Measurements from ENCODE around the gene FRMPD1. TPM values are rescaled to one million over a fixed set of nuclear protein-coding genes. Genes with fewer than 3 reads are reported as not detected.
"Not testable (repeated sequence)": the region's sequence is repeated elsewhere in the genome, so short reads cannot be mapped to it uniquely, and the experiment has no call there.

Gene FRMPD1, protein sequence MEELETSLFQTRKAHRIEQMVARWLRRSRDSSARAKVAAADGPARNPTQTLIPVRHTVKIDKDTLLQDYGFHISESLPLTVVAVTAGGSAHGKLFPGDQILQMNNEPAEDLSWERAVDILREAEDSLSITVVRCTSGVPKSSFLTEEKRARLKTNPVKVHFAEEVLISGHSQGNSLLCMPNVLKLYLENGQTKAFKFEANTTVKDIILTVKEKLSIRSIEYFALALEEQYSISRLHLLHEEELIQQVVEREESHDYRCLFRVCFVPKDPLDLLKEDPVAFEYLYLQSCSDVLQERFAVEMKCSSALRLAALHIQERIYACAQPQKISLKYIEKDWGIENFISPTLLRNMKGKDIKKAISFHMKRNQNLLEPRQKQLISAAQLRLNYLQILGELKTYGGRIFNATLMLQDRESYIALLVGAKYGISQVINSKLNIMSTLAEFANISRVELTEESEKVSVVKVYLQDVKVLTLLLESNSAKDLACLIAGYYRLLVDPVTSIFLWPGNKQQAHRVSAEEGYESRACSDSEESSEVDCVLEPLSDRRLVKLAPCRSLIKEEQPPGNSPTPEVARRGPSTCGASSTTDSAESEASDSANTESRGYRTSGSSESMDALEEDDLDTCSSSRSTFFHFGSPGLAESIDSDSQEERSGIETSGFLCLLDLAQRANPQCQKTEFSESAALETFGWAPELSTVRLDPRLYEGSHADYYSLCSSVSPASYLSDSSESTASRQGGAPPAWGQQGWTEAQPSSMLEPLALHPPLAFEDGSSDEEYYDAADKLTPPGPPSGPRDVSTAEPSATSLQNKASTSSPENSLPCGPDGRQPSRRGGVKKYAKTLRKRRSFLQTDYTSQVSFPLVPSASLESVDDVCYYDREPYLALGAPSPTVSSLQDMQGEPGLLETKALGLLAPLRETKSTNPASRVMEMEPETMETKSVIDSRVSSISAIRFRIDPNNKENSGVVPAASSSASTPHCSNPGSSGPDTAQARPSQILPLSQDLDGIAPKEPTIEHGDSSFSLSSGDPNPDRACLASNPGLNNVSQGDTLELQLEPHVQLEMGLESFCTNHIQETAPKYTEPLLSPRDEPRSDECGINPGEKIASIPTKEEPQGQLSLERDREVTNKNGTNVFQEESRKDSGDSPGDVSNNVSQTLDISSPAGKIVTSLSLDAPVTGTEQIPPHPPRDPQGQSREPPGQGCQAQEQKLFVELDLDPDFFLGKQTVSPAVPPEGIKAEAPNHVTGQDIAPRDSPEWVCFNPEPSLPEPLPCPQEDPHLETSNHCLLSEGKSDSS (N-terminal part only)
- under 1 TPM in 1 of 4 donors, not detected in 3; 0.21 TPM for total RNA-seq

DNA sequence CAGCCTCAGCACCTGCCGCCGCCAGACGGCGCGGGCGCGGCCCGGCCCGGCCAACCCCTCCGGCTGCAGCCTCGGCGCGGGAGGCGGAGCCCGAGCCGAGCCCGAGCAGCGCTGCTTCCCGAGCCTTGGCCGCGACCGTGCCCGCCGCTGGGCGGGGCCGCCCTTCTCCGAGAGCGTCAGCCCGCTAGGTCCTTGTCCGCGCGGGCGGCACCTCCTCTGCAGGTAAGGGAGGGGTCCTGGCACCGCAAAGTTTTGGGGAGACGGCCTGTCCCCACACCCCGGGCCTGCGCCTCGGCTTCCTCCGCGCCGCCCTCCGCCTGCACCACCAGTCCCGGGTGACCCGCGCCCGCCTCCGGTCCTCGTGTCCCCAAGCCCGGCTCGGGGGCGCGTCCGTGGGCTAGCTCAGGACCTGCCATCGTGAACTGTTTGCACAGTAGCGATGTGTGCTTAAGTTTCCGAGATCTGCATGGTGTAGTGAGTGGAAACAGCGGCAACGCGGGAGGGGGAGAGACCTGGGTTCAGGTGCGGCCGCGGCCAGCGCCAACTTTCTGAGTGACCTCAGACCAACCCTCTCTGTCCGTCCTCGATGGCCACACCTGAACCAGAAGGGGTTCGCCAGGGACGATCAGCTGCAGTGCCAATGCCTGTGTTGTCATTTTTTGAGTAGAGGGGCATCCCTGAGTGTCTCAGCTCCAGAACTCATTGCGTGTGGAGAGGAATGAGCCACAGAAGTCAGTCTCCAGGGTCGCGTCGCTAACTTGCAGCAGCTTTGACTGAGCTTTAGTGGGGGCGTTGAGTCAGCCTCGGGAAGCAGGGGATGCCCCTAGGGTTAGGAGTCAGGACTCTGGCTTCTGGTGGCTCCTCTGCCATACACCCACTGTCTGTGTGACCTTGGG, at the start of gene FRMPD1:
FRMPD1 (plus strand) TSS at position 82 of the 896 bp plus-strand sequence. CDS start 41,688 bp downstream, outside the sequence.
- Histone ChIP-seq H3K27me3 (peaks cover 0 to 3% of the 10 kb centered on the region in 2 donors), H3K4me1 (peaks cover 4 to 7% of the 10 kb centered on the region in 2 donors), H3K4me3 (peak within 1 kb of the TSS; percentile 16 to 33), H3K27ac (no peak within 1 kb of the TSS), H3K36me3 (no peaks in the 10 kb centered on the region), H3K9me3 (no peaks in the 10 kb centered on the region)
- intact Hi-C loops (cut with DNase I; ENCODE audit: low total_unique reads): no loop called here
- peak in 1 of 2 donors; percentile 48 for DNase-seq
- TF ChIP-seq POLR2A (IDR thresholded peaks at IDR 0.05): no peak
- TF ChIP-seq, protein P1, sequence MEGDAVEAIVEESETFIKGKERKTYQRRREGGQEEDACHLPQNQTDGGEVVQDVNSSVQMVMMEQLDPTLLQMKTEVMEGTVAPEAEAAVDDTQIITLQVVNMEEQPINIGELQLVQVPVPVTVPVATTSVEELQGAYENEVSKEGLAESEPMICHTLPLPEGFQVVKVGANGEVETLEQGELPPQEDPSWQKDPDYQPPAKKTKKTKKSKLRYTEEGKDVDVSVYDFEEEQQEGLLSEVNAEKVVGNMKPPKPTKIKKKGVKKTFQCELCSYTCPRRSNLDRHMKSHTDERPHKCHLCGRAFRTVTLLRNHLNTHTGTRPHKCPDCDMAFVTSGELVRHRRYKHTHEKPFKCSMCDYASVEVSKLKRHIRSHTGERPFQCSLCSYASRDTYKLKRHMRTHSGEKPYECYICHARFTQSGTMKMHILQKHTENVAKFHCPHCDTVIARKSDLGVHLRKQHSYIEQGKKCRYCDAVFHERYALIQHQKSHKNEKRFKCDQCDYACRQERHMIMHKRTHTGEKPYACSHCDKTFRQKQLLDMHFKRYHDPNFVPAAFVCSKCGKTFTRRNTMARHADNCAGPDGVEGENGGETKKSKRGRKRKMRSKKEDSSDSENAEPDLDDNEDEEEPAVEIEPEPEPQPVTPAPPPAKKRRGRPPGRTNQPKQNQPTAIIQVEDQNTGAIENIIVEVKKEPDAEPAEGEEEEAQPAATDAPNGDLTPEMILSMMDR (IDR thresholded peaks at IDR 0.05): no peak

DNA sequence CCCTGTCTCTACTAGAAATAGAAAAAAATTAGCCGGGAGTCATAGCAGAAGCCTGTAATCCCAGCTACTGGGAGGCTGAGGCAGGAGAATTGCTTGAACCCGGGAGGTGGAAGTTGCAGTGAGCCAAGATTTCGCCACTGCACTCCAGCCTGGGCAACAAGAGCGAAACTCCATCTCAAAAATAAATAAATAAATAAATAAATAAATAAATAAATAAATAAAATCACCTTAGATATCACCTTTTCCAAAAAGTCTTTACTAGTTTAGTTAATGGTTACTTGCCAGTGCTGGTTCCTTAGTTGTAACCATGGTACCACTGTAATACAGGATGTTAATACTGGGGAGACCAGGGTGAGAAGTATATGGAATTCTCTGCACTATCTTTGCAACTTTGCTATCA, 48.7 kb upstream of the FRMPD1 start:
- H3K27me3 ChIP-seq; H3K4me1 ChIP-seq; intact Hi-C loops (cut with DNase I; ENCODE audit: low total_unique reads); H3K36me3 ChIP-seq; H3K9me3 ChIP-seq; H3K4me3 ChIP-seq; DNase-seq; H3K27ac ChIP-seq: not testable (repeated sequence)

DNA sequence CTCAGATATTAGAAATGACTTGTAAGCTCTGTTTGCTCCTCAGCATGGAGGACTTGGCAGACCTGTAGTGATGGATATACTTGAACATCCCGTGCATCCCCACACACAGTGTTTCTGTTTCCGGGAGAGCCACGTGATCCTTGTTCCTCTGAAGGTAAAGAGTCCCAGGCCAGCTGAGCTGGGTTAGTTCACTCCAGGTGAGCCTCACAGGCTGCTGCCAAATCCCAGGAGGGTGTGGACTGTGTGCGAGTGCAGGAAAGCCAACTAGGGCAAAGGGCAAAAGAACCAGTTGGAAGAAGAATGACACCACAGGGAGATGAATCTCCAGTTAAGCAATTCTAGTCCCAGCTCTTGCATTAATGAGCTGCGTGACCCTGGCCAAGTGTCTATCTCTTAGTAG, 47.9 kb upstream of the FRMPD1 start:
- Histone ChIP-seq H3K36me3 (no peaks in the 10 kb centered on the region), H3K4me1 (no peaks in the 10 kb centered on the region), H3K9me3 (no peaks in the 10 kb centered on the region), H3K27me3 (no peaks in the 10 kb centered on the region), H3K4me3 (no peak overlapping the region), H3K27ac (no peak overlapping the region)
- no peak for DNase-seq
- intact Hi-C loops (cut with DNase I; ENCODE audit: low total_unique reads): no loop called here
- TF ChIP-seq, protein P1 (IDR thresholded peaks at IDR 0.05): no peak
- no peak for TF ChIP-seq POLR2A (IDR thresholded peaks at IDR 0.05)

DNA sequence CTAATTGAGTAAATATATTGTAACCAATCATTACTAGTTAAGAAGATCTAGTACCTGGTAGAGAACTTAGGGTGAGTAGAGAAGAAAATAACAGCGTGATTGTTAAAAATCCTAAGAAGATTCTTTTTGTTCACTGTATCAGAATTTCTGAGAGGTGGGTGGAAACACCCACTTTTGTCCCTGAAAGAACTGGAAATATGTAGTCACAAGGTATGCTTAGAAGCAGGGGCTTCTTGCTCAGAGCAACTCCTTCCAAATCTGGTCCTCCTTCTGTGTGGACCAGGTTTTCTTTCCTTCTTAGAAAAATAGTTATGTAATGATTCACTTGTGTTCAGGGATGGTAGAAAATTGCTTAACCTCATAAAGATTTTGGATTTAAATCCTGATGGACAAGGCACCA, 46.5 kb upstream of the FRMPD1 start:
- no peaks in the 10 kb centered on the region for H3K9me3 ChIP-seq
- TF ChIP-seq, protein P1 (IDR thresholded peaks at IDR 0.05): no peak
- TF ChIP-seq POLR2A (IDR thresholded peaks at IDR 0.05): no peak
- H3K27ac ChIP-seq: no peak overlapping the region
- H3K27me3 ChIP-seq: no peaks in the 10 kb centered on the region
- no peaks in the 10 kb centered on the region for H3K4me1 ChIP-seq
- no peak overlapping the region for H3K4me3 ChIP-seq
- DNase-seq: no peak
- intact Hi-C loops (cut with DNase I; ENCODE audit: low total_unique reads): no loop called here
- H3K36me3 ChIP-seq: no peaks in the 10 kb centered on the region
